HG02642 (cell line): ENCODE measurements around the gene JAML.

Source experiments
- ATAC-seq: cut with Tn5 transposase; IDR thresholded peaks from one replicate; pipeline ENCODE4 v1.9.1; 2021; ENCODE audit warnings: mild to moderate bottlenecking; ENCODE audit not compliant: unreplicated experiment, poor library complexity

The JAML gene

GRCh38 chr11:118224511-118225188, at the start of gene JAML:
Gene JAML (minus strand): TSS chr11:118225011. CDS start chr11:118214866, 10,145 bp downstream.
- ATAC-seq, result peak; percentile 48

- ATAC-seq, result no peak
These were observed 49.4 kb upstream of the JAML start for GRCh38 chr11:118274186-118274585.

- ATAC-seq, result no peak
These were observed 47.2 kb upstream of the JAML start for GRCh38 chr11:118272001-118272400.

- ATAC-seq, result no peak
These were observed 42.7 kb upstream of the JAML start for GRCh38 chr11:118267486-118267885.

GRCh38 chr11:118265954-118266353, 41.1 kb upstream of the JAML start:
- ATAC-seq, result no peak

- ATAC-seq, result no peak
These were observed 40.0 kb upstream of the JAML start for GRCh38 chr11:118264569-118265465.

GRCh38 chr11:118263695-118264568, 39.1 kb upstream of the JAML start, which contains the start of gene MPZL2:
Gene MPZL2 (minus strand): TSS chr11:118264297. CDS start chr11:118264153, 144 bp downstream.
- ATAC-seq, result no peak

- no peak for ATAC-seq
These were observed 38.3 kb upstream of the JAML start for GRCh38 chr11:118263112-118263511.

- ATAC-seq, result no peak
These were observed 35.5 kb upstream of the JAML start for GRCh38 chr11:118260353-118260752.

- no peak for ATAC-seq
These were observed 34.3 kb upstream of the JAML start for GRCh38 chr11:118259138-118259537.

GRCh38 chr11:118258410-118258809, 33.6 kb upstream of the JAML start:
- no peak for ATAC-seq

- ATAC-seq, result peak; percentile 11
These were observed 27.9 kb upstream of the JAML start for GRCh38 chr11:118252688-118253087.

- peak; percentile 80 for ATAC-seq
These were observed 27.2 kb upstream of the JAML start, which contains the start of gene MPZL3 for GRCh38 chr11:118251858-118252652. Gene MPZL3 (minus strand): TSS chr11:118252365. CDS start chr11:118252294, 71 bp downstream.

GRCh38 chr11:118247041-118247440, 22.2 kb upstream of the JAML start:
- ATAC-seq, result no peak

- no peak for ATAC-seq
These were observed 21.2 kb upstream of the JAML start for GRCh38 chr11:118245936-118246562.

- ATAC-seq, result no peak
These were observed 19.4 kb upstream of the JAML start for GRCh38 chr11:118243993-118244762.

- no peak for ATAC-seq
These were observed 18.4 kb upstream of the JAML start for GRCh38 chr11:118243161-118243560.

GRCh38 chr11:118241764-118242098, 16.9 kb upstream of the JAML start:
- peak; percentile 18 for ATAC-seq
